Ovary (tissue), 9 donors: ENCODE results near the gene BEND7. TPM values are rescaled to one million over a fixed set of nuclear protein-coding genes. Genes with fewer than 3 reads are reported as not detected.

Experiments used
- DNase-seq, 5 donors: peaks; one replicate each; pipeline ENCODE4 v3.0.0-alpha.2; 2019 to 2020
- H3K27ac ChIP-seq, 2 donors: fragments of 200-600 bp; one replicate each; pipeline versions ENCODE4 v1.5.1 to v1.8.0; 2019 to 2022
- H3K27me3 ChIP-seq: fragments of 200-600 bp; one replicate; pipeline ENCODE4 v1.8.0; 2022
- H3K36me3 ChIP-seq: fragments of 200-600 bp; sonication (generic); one replicate; pipeline ENCODE4 v1.5.1; 2019
- H3K4me1 ChIP-seq: one replicate; pipeline ENCODE4 v1.8.1; 2013; ENCODE audit warnings: mild to moderate bottlenecking, moderate library complexity; ENCODE audit not compliant: insufficient read depth
- H3K4me3 ChIP-seq: fragments of 200-600 bp; sonication (generic); one replicate; pipeline ENCODE4 v1.5.1; 2017
- H3K9me3 ChIP-seq, 2 donors: fragments of 200-600 bp in 1 of 2; sonication (generic) in 1 of 2; one replicate each; pipeline versions ENCODE4 v1.5.1 to v1.8.1; 2013 to 2019; ENCODE audit warnings: mild to moderate bottlenecking in 1 of 2, moderate library complexity in 1 of 2
- CTCF ChIP-seq, 3 donors: fragments of 450-650 bp in 2 of 3; fragments of 200-600 bp in 1 of 3; IDR thresholded peaks; one replicate each; pipeline versions ENCODE4 v1.5.1 to v1.8.0; 2016 to 2022; ENCODE audit warnings: antibody characterized with exemption in 3 of 3, mild to moderate bottlenecking in 1 of 3
- EP300 ChIP-seq: sonication (generic); formaldehyde crosslinking; IDR thresholded peaks from one replicate; pipeline ENCODE4 v1.6.1; 2017; ENCODE audit warnings: antibody characterized with exemption
- POLR2A ChIP-seq: fragments of 450-650 bp; IDR thresholded peaks from one replicate; pipeline ENCODE4 v1.6.1; 2017; ENCODE audit warnings: antibody characterized with exemption, mild to moderate bottlenecking, moderate library complexity
- WGBS, 3 donors: extraction: QIAGEN DNeasy Blood & Tissue Kit in 1 of 3; methylation state at CpG; one replicate each; pipeline versions ENCODE4 v1.1.5 to v1.1.7; 2013 to 2017; 5-methylcytosine and 5-hydroxymethylcytosine counted together
- intact Hi-C, 4 donors: fragments of 100-400 bp; cut with DNase I; formaldehyde crosslinking; loops; one replicate each; pipeline versions ENCODE4 v1.11.0 to v1.15.1; 2022 to 2023
- polyA plus RNA-seq, 2 donors: library from polyadenylated mRNA; stranded (reverse); fragments of 200-250 nt in 1 of 2; fragments of 350-450 nt in 1 of 2; fragmentation: Illumina TruSeq in 1 of 2; extraction: RNeasy Lipid Tissue Mini Kit (QIAGEN cat#74804) in 1 of 2; gene quantifications; one replicate each; pipeline ENCODE4 v1.2.3, GENCODE V29; 2013 to 2014
- total RNA-seq, 7 donors: library from RNA; depleted of rRNA in 2 of 7; stranded (reverse); fragments of >200 nt in 2 of 7; fragmentation: NEBNext Ultra II Directional in 3 of 7; extraction: Animal tissue kit (Norgen Biotek cat#: 25700) in 3 of 7; gene quantifications; one replicate each; pipeline versions ENCODE4 v1.1.0 to v1.2.4, GENCODE V29; 2016 to 2023
- donor health status: DM: no; HTN: no; CAD: no; lungs with moderate emphysema.
- donor health status: DM: no; HTN: no; CAD: no.
- donor health status: Bipolar disorder and iron deficiency.
- donor health status: DM: yes; HTN: yes; CAD: no.
- donor health status: DM: no; HTN: no; CAD: no.
- donor health status: DM: yes; HTN: yes; CAD: no.

BEND7 gene
- total and polyA plus RNA-seq, 9 donors = 9.9 to 34.7 (median 19.8) TPM

- Histone ChIP-seq H3K4me1 (no peaks in the 10 kb centered on the region), H3K4me3 (no peak overlapping the region), H3K36me3 (no peaks in the 10 kb centered on the region), H3K27me3 (no peaks in the 10 kb centered on the region), H3K9me3 (no peaks in the 10 kb centered on the region), H3K27ac (no peak overlapping the region)
- TF ChIP-seq POLR2A (no peak), EP300 (no peak), CTCF (IDR thresholded peaks at IDR 0.05) (no peak)
- intact Hi-C loops = no loop called here
- no peak for DNase-seq
- WGBS, 3 donors = 85 to 91% (median 88%) methylated on average over 4 of the region's 4 CpGs
These were observed 70.2 kb downstream of the BEND7 start for GRCh38 chr10:13458687-13459012.

GRCh38 chr10:13457958-13458686, 70.7 kb downstream of the BEND7 start:
- DNase-seq = no peak
- Histone ChIP-seq H3K27ac (no peak overlapping the region), H3K4me1 (no peaks in the 10 kb centered on the region), H3K27me3 (no peaks in the 10 kb centered on the region), H3K4me3 (no peak overlapping the region), H3K9me3 (no peaks in the 10 kb centered on the region), H3K36me3 (no peaks in the 10 kb centered on the region)
- 87 to 89% (median 89%) methylated on average over 13 of the region's 13 CpGs for WGBS, 3 donors
- no peak for TF ChIP-seq EP300
- TF ChIP-seq POLR2A = no peak
- no peak for TF ChIP-seq CTCF (IDR thresholded peaks at IDR 0.05)
- intact Hi-C loops = no loop called here

GRCh38 chr10:13453896-13454295, 74.9 kb downstream of the BEND7 start:
- TF ChIP-seq CTCF (IDR thresholded peaks at IDR 0.05) = no peak
- 91 to 94% (median 94%) methylated on average over 8 of the region's 8 CpGs for WGBS, 3 donors
- no peaks in the 10 kb centered on the region for H3K36me3 ChIP-seq
- no peaks in the 10 kb centered on the region for H3K9me3 ChIP-seq
- no peaks in the 10 kb centered on the region for H3K4me1 ChIP-seq
- no peaks in the 10 kb centered on the region for H3K27me3 ChIP-seq
- intact Hi-C loops = no loop called here
- DNase-seq = no peak
- no peak overlapping the region for H3K4me3 ChIP-seq
- no peak overlapping the region for H3K27ac ChIP-seq

GRCh38 chr10:13450069-13450468, 78.7 kb downstream of the BEND7 start:
- 86 to 91% (median 89%) methylated on average over 4 of the region's 4 CpGs for WGBS, 3 donors
- intact Hi-C loops = no loop called here

More at GRCh38 chr10:13450069-13450468, 78.7 kb downstream of the BEND7 start:
- H3K9me3 ChIP-seq = no peaks in the 10 kb centered on the region
- no peaks in the 10 kb centered on the region for H3K4me1 ChIP-seq
- DNase-seq = no peak
- H3K27ac ChIP-seq = no peak overlapping the region
- no peaks in the 10 kb centered on the region for H3K36me3 ChIP-seq
- H3K27me3 ChIP-seq = no peaks in the 10 kb centered on the region
- TF ChIP-seq EP300 = no peak
- TF ChIP-seq POLR2A = no peak
- TF ChIP-seq CTCF (IDR thresholded peaks at IDR 0.05) = no peak
- H3K4me3 ChIP-seq = no peak overlapping the region
